ENCODE measurements around the gene CDC42EP5.

- TF ChIP-seq POLR2AphosphoS5 (IDR thresholded peaks at IDR 0.05; ENCODE audit: low read depth, low read length) = no peak
- TF ChIP-seq, protein P1, sequence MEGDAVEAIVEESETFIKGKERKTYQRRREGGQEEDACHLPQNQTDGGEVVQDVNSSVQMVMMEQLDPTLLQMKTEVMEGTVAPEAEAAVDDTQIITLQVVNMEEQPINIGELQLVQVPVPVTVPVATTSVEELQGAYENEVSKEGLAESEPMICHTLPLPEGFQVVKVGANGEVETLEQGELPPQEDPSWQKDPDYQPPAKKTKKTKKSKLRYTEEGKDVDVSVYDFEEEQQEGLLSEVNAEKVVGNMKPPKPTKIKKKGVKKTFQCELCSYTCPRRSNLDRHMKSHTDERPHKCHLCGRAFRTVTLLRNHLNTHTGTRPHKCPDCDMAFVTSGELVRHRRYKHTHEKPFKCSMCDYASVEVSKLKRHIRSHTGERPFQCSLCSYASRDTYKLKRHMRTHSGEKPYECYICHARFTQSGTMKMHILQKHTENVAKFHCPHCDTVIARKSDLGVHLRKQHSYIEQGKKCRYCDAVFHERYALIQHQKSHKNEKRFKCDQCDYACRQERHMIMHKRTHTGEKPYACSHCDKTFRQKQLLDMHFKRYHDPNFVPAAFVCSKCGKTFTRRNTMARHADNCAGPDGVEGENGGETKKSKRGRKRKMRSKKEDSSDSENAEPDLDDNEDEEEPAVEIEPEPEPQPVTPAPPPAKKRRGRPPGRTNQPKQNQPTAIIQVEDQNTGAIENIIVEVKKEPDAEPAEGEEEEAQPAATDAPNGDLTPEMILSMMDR (IDR thresholded peaks at IDR 0.05) = no peak
- TF ChIP-seq FOXM1 (IDR thresholded peaks at IDR 0.05; ENCODE audit: low read depth) = no peak
- TF ChIP-seq, protein P2, sequence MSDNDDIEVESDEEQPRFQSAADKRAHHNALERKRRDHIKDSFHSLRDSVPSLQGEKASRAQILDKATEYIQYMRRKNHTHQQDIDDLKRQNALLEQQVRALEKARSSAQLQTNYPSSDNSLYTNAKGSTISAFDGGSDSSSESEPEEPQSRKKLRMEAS (IDR thresholded peaks at IDR 0.05; ENCODE audit: low read depth) = no peak
- no peak for TF ChIP-seq RFX5 (IDR thresholded peaks at IDR 0.05; ENCODE audit: low read length)
- TF ChIP-seq USF2 (IDR thresholded peaks at IDR 0.05; ENCODE audit: borderline replicate concordance, low read depth, low read length) = no peak
- TF ChIP-seq REST (IDR thresholded peaks at IDR 0.05; ENCODE audit: low read depth, low read length) = no peak
- TF ChIP-seq SIN3A (IDR thresholded peaks at IDR 0.05; ENCODE audit: borderline replicate concordance, low read depth, low read length) = no peak
- TF ChIP-seq YY1 (IDR thresholded peaks at IDR 0.05; ENCODE audit: low read depth) = no peak
These were observed 7.5 kb downstream of the CDC42EP5 start for GRCh38 chr19:54465426-54466109.
